22Rv1 (cell line): ENCODE results near the gene CYSTM1.

Experiments
- H3K27ac ChIP-seq: fragments of 450-650 bp; 2 replicates; pipeline ENCODE4 v1.5.1; 2017
- ZFX ChIP-seq: fragments of 450-650 bp; IDR thresholded peaks from 2 replicates; pipeline ENCODE4 v1.6.1; 2017; ENCODE audit warnings: antibody characterized with exemption, borderline replicate concordance
- TF ChIP-seq, protein P1 (sequence below): fragments of 450-650 bp; IDR thresholded peaks from 2 replicates; pipeline ENCODE4 v1.5.1; 2017; ENCODE audit warnings: mild to moderate bottlenecking

The CYSTM1 gene

DNA sequence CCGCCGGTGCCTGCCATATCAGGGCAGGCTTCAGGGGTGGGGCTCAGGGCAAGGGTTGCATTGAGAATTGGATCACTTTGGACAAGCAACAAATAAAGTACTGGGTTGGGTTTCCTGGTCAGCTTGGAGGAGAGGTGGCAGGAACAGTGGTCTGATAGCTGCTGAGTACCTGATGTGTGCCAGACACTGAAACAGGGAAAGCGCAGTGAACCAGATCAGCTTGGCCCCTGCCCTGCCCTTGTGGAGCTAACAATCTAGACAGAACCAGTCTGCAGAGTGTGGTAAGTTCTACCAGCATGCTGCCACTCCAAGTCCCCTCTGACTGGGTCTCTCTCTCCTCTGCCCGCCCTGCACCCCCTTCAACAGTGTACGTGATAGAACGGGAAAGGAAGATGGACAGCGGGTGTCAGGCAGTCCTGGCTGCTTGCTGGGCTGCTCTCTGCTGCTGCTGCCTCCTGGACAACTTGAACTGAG, 53.4 kb downstream of the CYSTM1 start:
- no peak overlapping the region for H3K27ac ChIP-seq
- TF ChIP-seq ZFX, result no peak
- TF ChIP-seq, protein P1, sequence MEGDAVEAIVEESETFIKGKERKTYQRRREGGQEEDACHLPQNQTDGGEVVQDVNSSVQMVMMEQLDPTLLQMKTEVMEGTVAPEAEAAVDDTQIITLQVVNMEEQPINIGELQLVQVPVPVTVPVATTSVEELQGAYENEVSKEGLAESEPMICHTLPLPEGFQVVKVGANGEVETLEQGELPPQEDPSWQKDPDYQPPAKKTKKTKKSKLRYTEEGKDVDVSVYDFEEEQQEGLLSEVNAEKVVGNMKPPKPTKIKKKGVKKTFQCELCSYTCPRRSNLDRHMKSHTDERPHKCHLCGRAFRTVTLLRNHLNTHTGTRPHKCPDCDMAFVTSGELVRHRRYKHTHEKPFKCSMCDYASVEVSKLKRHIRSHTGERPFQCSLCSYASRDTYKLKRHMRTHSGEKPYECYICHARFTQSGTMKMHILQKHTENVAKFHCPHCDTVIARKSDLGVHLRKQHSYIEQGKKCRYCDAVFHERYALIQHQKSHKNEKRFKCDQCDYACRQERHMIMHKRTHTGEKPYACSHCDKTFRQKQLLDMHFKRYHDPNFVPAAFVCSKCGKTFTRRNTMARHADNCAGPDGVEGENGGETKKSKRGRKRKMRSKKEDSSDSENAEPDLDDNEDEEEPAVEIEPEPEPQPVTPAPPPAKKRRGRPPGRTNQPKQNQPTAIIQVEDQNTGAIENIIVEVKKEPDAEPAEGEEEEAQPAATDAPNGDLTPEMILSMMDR, result no peak

DNA sequence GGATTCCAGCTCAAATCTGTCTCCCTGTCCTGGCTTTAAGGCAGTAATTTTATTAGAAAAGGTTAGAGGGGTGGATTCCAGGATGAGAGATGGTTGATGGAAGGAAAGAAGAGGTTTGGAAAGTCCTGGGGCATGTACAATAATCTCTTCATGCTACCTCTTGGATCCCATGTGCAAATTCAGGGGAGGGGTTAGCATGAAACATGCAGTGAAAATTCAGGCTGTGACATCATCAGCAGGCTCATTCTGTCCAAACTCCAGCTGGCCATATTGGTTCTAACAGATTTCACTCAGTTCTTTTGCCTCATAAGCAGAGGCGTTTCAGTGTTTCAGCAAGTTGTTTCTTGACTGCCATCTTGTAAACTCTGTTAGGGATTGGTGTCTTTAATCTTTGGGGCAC, 55.4 kb downstream of the CYSTM1 start:
- no peak overlapping the region for H3K27ac ChIP-seq
- TF ChIP-seq ZFX, result no peak
- TF ChIP-seq, protein P1, result no peak

DNA sequence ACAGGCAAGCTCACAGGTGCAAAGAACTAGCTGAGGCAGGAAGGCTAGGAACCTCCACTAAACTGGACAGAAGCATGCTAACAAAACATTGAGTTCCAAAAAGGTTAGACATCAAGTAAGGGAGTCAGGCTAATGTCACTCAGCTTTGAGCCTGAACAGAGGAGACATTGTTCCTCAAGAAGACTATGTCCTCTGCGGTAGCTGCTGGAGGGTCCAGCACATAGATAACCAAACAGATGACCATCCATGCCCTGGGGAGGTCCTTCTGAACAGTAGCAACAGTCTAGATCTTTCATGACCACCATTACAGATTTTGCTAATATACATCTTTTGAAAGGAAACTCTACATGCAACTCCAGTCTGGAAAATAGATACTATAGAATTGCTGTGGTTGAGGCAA, 57.7 kb downstream of the CYSTM1 start:
- TF ChIP-seq, protein P1, result no peak
- TF ChIP-seq ZFX, result no peak
- H3K27ac ChIP-seq, result no peak overlapping the region

DNA sequence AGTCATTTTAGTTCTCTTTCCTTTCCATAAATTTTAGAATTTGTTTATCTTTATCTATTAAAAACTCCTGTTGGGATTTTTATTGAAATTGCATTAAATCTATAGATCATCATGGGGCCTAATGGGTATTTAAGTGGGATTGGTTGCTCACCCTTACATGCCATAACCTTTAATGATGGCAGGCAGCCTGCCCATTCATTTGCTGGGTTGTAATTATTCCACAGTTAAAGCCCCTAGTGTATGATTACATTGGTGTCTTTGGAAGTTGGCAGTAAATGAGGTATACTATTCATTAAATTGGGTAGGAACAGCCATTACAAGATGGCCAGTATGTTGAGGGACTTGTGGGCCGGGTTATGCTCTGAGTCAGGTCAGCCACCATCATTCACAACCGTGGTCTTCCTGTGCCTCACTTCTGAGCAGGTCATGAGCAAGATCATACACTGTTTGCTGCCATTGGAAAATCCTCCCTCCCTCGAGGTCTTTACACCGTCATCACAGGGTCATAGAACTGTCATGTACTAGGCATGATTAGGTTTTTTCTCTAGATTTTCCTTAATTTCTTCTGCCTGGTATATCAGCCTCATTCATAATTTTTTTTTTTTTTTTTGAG, 59.5 kb downstream of the CYSTM1 start:
- TF ChIP-seq, protein P1, result no peak
- TF ChIP-seq ZFX, result no peak
- H3K27ac ChIP-seq, result no peak overlapping the region

DNA sequence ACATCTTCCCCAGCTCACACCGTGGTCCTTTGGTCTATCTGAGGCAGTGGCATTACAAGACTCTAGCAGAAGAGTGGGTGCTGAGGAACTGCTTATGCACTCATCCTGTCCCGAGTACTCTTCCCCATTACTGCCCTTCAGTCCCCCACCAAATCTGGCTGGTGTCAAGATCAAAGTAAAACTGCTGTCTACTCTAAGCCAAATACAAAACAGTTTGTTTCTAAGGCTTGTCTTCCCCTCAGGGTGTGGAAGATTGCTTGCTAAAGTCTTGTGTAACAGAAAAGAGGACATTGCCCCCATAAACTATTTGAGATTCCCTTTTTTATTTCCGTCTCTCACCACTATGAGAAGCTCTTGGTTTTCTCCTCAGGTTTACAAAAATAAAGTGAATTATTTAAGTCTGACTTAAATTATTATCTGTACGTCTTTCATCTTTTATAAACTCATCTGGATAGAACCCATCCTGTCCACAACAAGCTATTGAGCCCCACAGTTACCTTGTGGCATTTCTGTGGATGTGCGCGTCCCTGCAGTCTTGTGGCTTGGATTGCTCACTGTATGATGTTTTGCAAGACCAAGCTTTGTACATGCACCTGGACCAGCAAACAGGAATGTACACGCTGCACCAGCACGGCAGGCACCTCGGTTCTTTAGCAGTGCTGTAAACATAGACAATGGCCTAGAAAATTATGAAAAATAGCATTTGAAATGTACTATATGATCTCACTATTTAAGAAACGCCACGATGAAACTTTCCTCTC, 61.0 kb downstream of the CYSTM1 start:
- no peak overlapping the region for H3K27ac ChIP-seq
- TF ChIP-seq, protein P1, result no peak
- TF ChIP-seq ZFX, result no peak

DNA sequence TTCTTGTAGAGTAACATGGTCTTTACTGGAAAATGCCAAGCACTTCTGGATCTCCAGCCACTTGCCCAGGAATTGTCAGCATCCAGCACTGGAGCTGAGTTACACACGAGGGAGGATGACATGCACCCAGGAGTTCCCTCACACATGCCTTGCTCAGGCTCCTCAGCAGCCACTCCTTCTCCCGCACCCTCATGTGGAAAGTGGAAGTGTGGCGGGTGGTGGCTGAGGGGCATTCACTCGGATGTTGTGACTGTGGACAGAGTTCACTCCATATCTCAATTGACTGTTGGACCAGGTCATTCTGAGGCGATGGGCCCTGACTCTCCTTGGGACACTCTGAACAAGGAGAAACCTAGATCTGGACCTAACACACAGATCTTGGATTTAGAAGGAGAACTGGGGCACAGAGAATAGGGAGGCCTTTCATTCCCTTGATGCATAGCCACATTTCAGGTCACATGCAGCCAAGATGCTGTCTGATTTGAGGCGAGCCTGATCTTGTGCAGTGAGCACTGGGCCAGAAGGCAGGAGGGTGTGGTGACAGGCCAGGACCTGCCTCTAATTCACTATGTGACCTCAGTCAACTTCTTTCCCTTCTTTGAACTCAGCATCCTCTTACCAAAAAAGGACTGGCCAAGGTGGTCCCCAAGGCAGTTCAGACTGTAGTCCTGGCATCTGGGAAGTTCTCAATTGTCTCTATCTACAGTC, 62.1 kb downstream of the CYSTM1 start:
- H3K27ac ChIP-seq, result no peak overlapping the region
- TF ChIP-seq ZFX, result no peak
- TF ChIP-seq, protein P1, result no peak

DNA sequence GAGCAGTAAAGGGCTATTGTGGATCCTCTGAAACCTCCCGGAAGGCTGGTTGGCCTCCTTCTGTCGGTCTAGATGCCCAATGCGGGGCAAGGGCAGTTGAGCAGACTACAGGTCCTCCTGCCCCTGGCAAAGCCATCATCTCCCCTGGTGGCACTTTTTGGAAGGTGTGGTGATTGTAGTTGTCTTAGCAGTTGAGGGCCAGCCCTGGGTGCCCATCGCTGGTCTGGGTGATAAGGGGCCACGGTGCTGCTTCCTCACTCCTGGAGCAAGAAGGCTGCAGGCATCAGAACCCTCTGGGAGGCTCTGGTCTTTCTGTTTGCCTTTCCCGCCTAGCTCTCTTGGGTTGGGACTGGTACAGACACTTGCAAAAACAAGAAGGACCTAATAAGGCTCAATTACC, 63.8 kb downstream of the CYSTM1 start:
- TF ChIP-seq, protein P1, result no peak
- no peak for TF ChIP-seq ZFX
- H3K27ac ChIP-seq, result no peak overlapping the region
